Nephron progenitor cell (in vitro differentiated cells): ENCODE results near the gene RPS6KB2.

ENCODE experiments used
- DNase-seq: peaks from one replicate; pipeline ENCODE4 v3.0.0; 2021
- H3K27ac Mint-ChIP-seq: 2 replicates; pipeline ENCODE4 v1.8.0; 2021; ENCODE audit warnings: mild to moderate bottlenecking, moderate library complexity, mixed read lengths
- H3K27me3 Mint-ChIP-seq: 2 replicates; pipeline ENCODE4 v1.8.0; 2021; ENCODE audit warnings: mild to moderate bottlenecking, low read depth, mixed read lengths; ENCODE audit not compliant: poor library complexity
- H3K36me3 Mint-ChIP-seq: 2 replicates; pipeline ENCODE4 v1.8.0; 2021; ENCODE audit warnings: low read depth, mixed read lengths
- H3K4me1 Mint-ChIP-seq: 2 replicates; pipeline ENCODE4 v1.8.0; 2021; ENCODE audit warnings: mixed read lengths
- H3K4me3 Mint-ChIP-seq: 2 replicates; pipeline ENCODE4 v1.8.0; 2021; ENCODE audit warnings: mild to moderate bottlenecking, moderate library complexity, mixed read lengths
- H3K9me3 Mint-ChIP-seq: 2 replicates; pipeline ENCODE4 v1.8.0; 2021; ENCODE audit warnings: mild to moderate bottlenecking, moderate library complexity, mixed read lengths
- CTCF ChIP-seq: fragments of 200-600 bp; sonication (generic); IDR thresholded peaks from 2 replicates; pipeline ENCODE4 v1.5.0; 2021; ENCODE audit warnings: antibody characterized with exemption

RPS6KB2 gene

GRCh38 chr11:67408437-67409200 lies 19.7 kb upstream of the RPS6KB2 start:
- no peak for DNase-seq
- Mint-ChIP-seq H3K27me3 (peaks cover 20% of the 10 kb centered on the region), H3K27ac (no peak overlapping the region), H3K4me1 (peaks cover 44% of the 10 kb centered on the region), H3K9me3 (no peaks in the 10 kb centered on the region), H3K36me3 (no peaks in the 10 kb centered on the region), H3K4me3 (no peak overlapping the region)
- no peak for TF ChIP-seq CTCF

- Mint-ChIP-seq H3K27me3 (peaks cover 27% of the 10 kb centered on the region), H3K36me3 (no peaks in the 10 kb centered on the region), H3K4me3 (no peak overlapping the region), H3K9me3 (no peaks in the 10 kb centered on the region), H3K27ac (no peak overlapping the region), H3K4me1 (peaks cover 41% of the 10 kb centered on the region)
- DNase-seq: no peak
- TF ChIP-seq CTCF: no peak
Observed at GRCh38 chr11:67409261-67409666, 19.0 kb upstream of the RPS6KB2 start.

- no peaks in the 10 kb centered on the region for H3K36me3 Mint-ChIP-seq
- H3K27ac Mint-ChIP-seq: no peak overlapping the region
- no peak for DNase-seq
- peaks cover 33% of the 10 kb centered on the region for H3K27me3 Mint-ChIP-seq
- H3K9me3 Mint-ChIP-seq: no peaks in the 10 kb centered on the region
- no peak for TF ChIP-seq CTCF
- no peak overlapping the region for H3K4me3 Mint-ChIP-seq
- peaks cover 36% of the 10 kb centered on the region for H3K4me1 Mint-ChIP-seq
Observed at GRCh38 chr11:67409781-67410368, 18.4 kb upstream of the RPS6KB2 start.

GRCh38 chr11:67410369-67410831 lies 17.9 kb upstream of the RPS6KB2 start:
- no peak overlapping the region for H3K27ac Mint-ChIP-seq
- no peak overlapping the region for H3K4me3 Mint-ChIP-seq
- DNase-seq: no peak
- peaks cover 38% of the 10 kb centered on the region for H3K27me3 Mint-ChIP-seq
- no peaks in the 10 kb centered on the region for H3K36me3 Mint-ChIP-seq
- no peak for TF ChIP-seq CTCF
- H3K4me1 Mint-ChIP-seq: peaks cover 36% of the 10 kb centered on the region
- no peaks in the 10 kb centered on the region for H3K9me3 Mint-ChIP-seq

- Mint-ChIP-seq H3K4me1 (peaks cover 38% of the 10 kb centered on the region), H3K27ac (no peak overlapping the region), H3K36me3 (no peaks in the 10 kb centered on the region), H3K27me3 (peaks cover 42% of the 10 kb centered on the region), H3K4me3 (no peak overlapping the region), H3K9me3 (no peaks in the 10 kb centered on the region)
- no peak for DNase-seq
- TF ChIP-seq CTCF: no peak
Observed at GRCh38 chr11:67410984-67411784, 17.1 kb upstream of the RPS6KB2 start.
